HCT116 (cell line): Measurements from ENCODE around the gene TBC1D4. TPM values are rescaled to one million over a fixed set of nuclear protein-coding genes. Genes with fewer than 3 reads are reported as not detected.

Source experiments
- ATAC-seq: fragments of 200-7000 bp; cut with Tn5 transposase; 2 replicates; pipeline ENCODE4 v1.9.1; 2020; ENCODE audit warnings: mild to moderate bottlenecking, moderate library complexity
- BruUV-seq: library from RNA; stranded (reverse); fragments of 400-500 nt; replicated peaks from 2 replicates; lab custom pipeline; 2021; lab: Mats Ljungman, UMichigan
- CTCF ChIA-PET: fragments of 300-600 bp; sonication (Branson Sonifier 250); formaldehyde crosslinking; loops from one replicate; lab custom pipeline; 2021; ENCODE audit warnings: antibody characterized with exemption; lab: Charles Lee
- POLR2A ChIA-PET: fragments of 300-600, 350-600 bp; sonication (Branson Sonifier 250); formaldehyde crosslinking; loops from one replicate; lab custom pipeline; 2021; ENCODE audit warnings: antibody characterized with exemption; lab: Charles Lee
- RAD21 ChIA-PET, 2 experiments: fragments of 300-600 bp; sonication (Branson Sonifier 250); formaldehyde crosslinking; loops; one replicate each; lab custom pipeline; 2023; ENCODE audit warnings: low total read pairs in 2 of 2; ENCODE audit not compliant: uncharacterized antibody in 2 of 2, unreplicated experiment in 2 of 2, low non-redundant PET in 1 of 2; lab: Charles Lee
- DNase-seq: peaks from one replicate; pipeline ENCODE4 v3.0.0-alpha.2; 2010; ENCODE audit warnings: low read depth, low spot score
- H2AFZ ChIP-seq: fragments of 200-600 bp; shearing (Covaris generic), sonication (generic); 2 replicates; pipeline ENCODE4 v1.6.1; 2017; ENCODE audit warnings: low read depth, mixed run types, mixed read lengths, antibody characterized with exemption, low read length; ENCODE audit not compliant: poor library complexity, severe bottlenecking
- H3K27ac ChIP-seq: 2 replicates; pipeline ENCODE4 v1.5.1; 2012; ENCODE audit warnings: low read depth, low read length
- H3K27me3 ChIP-seq: fragments of 200-600 bp; sonication (generic); 2 replicates; pipeline ENCODE4 v1.6.1; 2016; ENCODE audit warnings: mixed run types, low read length, mixed read lengths; ENCODE audit not compliant: insufficient read depth
- H3K36me3 ChIP-seq, 2 experiments: fragments of 200-500 bp in 1 of 2; fragments of 200-600 bp in 1 of 2; sonication (Bioruptor generic) in 1 of 2; sonication (generic) in 1 of 2; 2 replicates each; pipeline versions ENCODE4 v1.5.1 to v1.6.1; 2014 to 2016; ENCODE audit warnings: low read length in 2 of 2, inconsistent platforms in 1 of 2, mixed read lengths in 1 of 2, mixed run types in 1 of 2; ENCODE audit not compliant: insufficient read depth in 2 of 2, control insufficient read depth in 1 of 2
- H3K4me1 ChIP-seq, 2 experiments: fragments of 200-600 bp in 1 of 2; sonication (generic) in 1 of 2; 2 replicates each; pipeline versions ENCODE4 v1.5.1 to v1.6.1; 2012 to 2017; ENCODE audit warnings: low read length in 2 of 2, inconsistent platforms in 1 of 2, mild to moderate bottlenecking in 1 of 2, mixed read lengths in 1 of 2, mixed run types in 1 of 2, moderate library complexity in 1 of 2; ENCODE audit not compliant: insufficient read depth in 2 of 2, control insufficient read depth in 1 of 2
- H3K4me2 ChIP-seq: fragments of 200-600 bp; sonication (generic); 2 replicates; pipeline ENCODE4 v1.6.1; 2017; ENCODE audit warnings: mixed run types, low read length, mixed read lengths
- H3K4me3 ChIP-seq, 2 experiments: fragments of 200-600 bp in 1 of 2; sonication (generic) in 1 of 2; replicated peaks in 1 of 2; 2 replicates each; pipeline ENCODE4 v1.5.1; 2011 to 2016; ENCODE audit warnings: low read length in 2 of 2, control low read depth in 1 of 2, low read depth in 1 of 2, mild to moderate bottlenecking in 1 of 2, mixed read lengths in 1 of 2, mixed run types in 1 of 2
- H3K79me2 ChIP-seq: fragments of 200-600 bp; sonication (generic); 2 replicates; pipeline ENCODE4 v1.6.1; 2017; ENCODE audit warnings: mild to moderate bottlenecking, mixed run types, low read length, moderate library complexity, mixed read lengths; ENCODE audit not compliant: insufficient read depth
- H3K9ac ChIP-seq: fragments of 200-600 bp; sonication (generic); 2 replicates; pipeline ENCODE4 v1.6.1; 2016; ENCODE audit warnings: low read length, mixed read lengths
- H3K9me2 ChIP-seq: fragments of 200-600 bp; sonication (generic), shearing (Covaris generic); 2 replicates; pipeline ENCODE4 v1.6.1; 2017; ENCODE audit warnings: mixed run types, mild to moderate bottlenecking, moderate library complexity; ENCODE audit not compliant: insufficient read depth
- H3K9me3 ChIP-seq, 2 experiments: fragments of 200-500 bp in 1 of 2; fragments of 200-600 bp in 1 of 2; sonication (Bioruptor generic) in 1 of 2; sonication (generic) in 1 of 2; 2 replicates each; pipeline ENCODE4 v1.6.1; 2014 to 2017; ENCODE audit warnings: low read length in 2 of 2, mixed read lengths in 2 of 2, inconsistent platforms in 1 of 2, low read depth in 1 of 2, mild to moderate bottlenecking in 1 of 2, mixed run types in 1 of 2, moderate library complexity in 1 of 2; ENCODE audit not compliant: control insufficient read depth in 1 of 2, insufficient read depth in 1 of 2
- H4K20me1 ChIP-seq: fragments of 200-600 bp; sonication (generic), shearing (Covaris generic); 2 replicates; pipeline ENCODE4 v1.6.1; 2017; ENCODE audit warnings: mixed run types, mild to moderate bottlenecking, moderate library complexity; ENCODE audit not compliant: insufficient read depth
- CBX3 ChIP-seq: IDR thresholded peaks from 2 replicates; pipeline ENCODE4 v1.6.1; 2012; ENCODE audit warnings: low read depth
- EGR1 ChIP-seq: IDR thresholded peaks from 2 replicates; pipeline ENCODE4 v1.6.1; 2012; ENCODE audit warnings: low read depth
- EZH2 ChIP-seq: fragments of 200-600 bp; sonication (generic); IDR thresholded peaks from 2 replicates; pipeline ENCODE4 v1.6.1; 2017; ENCODE audit warnings: antibody characterized with exemption, mixed run types
- EZH2phosphoT487 ChIP-seq: fragments of 200-600 bp; IDR thresholded peaks from 2 replicates; pipeline ENCODE4 v1.6.1; 2018; ENCODE audit warnings: antibody characterized with exemption, borderline replicate concordance
- JUND ChIP-seq: IDR thresholded peaks from 2 replicates; pipeline ENCODE4 v1.6.1; 2012
- POLR2A ChIP-seq: IDR thresholded peaks from 2 replicates; pipeline ENCODE4 v1.7.0; 2011; ENCODE audit warnings: borderline replicate concordance; ENCODE audit not compliant: insufficient read depth, insufficient read length; ENCODE audit errors: extremely low read depth
- POLR2AphosphoS5 ChIP-seq: IDR thresholded peaks from 2 replicates; pipeline ENCODE4 v1.6.1; 2011; ENCODE audit warnings: mild to moderate bottlenecking, low read depth, low read length, moderate library complexity
- RAD21 ChIP-seq: IDR thresholded peaks from 2 replicates; pipeline ENCODE4 v1.6.1; 2012; ENCODE audit warnings: low read depth, mild to moderate bottlenecking
- SIN3A ChIP-seq: IDR thresholded peaks from 2 replicates; pipeline ENCODE4 v1.6.1; 2012; ENCODE audit warnings: low read depth
- SRF ChIP-seq: IDR thresholded peaks from 2 replicates; pipeline ENCODE4 v1.6.1; 2012; ENCODE audit warnings: low read depth
- YY1 ChIP-seq: IDR thresholded peaks from 2 replicates; pipeline ENCODE4 v1.6.1; 2011; ENCODE audit warnings: low read length, low read depth, moderate library complexity, mild to moderate bottlenecking; ENCODE audit not compliant: insufficient replicate concordance; ENCODE audit errors: extremely low read depth
- ZNF274 ChIP-seq: fragments of 200-500 bp; sonication (Bioruptor generic); IDR thresholded peaks from 2 replicates; pipeline ENCODE4 v1.6.1; 2014; ENCODE audit warnings: mild to moderate bottlenecking, low read depth, low read length, inconsistent platforms
- intact Hi-C: fragments of 100-400 bp; cut with micrococcal nuclease; formaldehyde crosslinking; loops from 2 replicates; pipeline ENCODE4 v1.10.0; 2022
- total RNA-seq: library from RNA; stranded (reverse); gene quantifications from one replicate; pipeline ENCODE4 v1.2.1, GENCODE V29; 2021; ENCODE audit not compliant: unreplicated experiment
- TF ChIP-seq, protein P1 (sequence below): IDR thresholded peaks from 2 replicates; pipeline ENCODE4 v1.6.1; 2012
- TF ChIP-seq, protein P2 (sequence below): IDR thresholded peaks from 2 replicates; pipeline ENCODE4 v1.6.1; 2012; ENCODE audit warnings: low read depth
- TF ChIP-seq, protein P3 (sequence below), 3 experiments: fragments of 200-600 bp in 1 of 3; sonication (generic) in 1 of 3; IDR thresholded peaks in 2 of 3; conservative IDR thresholded peaks in 1 of 3; 2 replicates each; pipeline ENCODE4 v1.5.1; 2012 to 2017; ENCODE audit warnings: low read depth in 2 of 3, low read length in 2 of 3, antibody characterized with exemption in 1 of 3, borderline replicate concordance in 1 of 3, control low read depth in 1 of 3, mild to moderate bottlenecking in 1 of 3, mixed read lengths in 1 of 3, mixed run types in 1 of 3, moderate library complexity in 1 of 3; ENCODE audit not compliant: insufficient read depth in 1 of 3
- TF ChIP-seq, protein P4 (sequence below): IDR thresholded peaks from 2 replicates; pipeline ENCODE4 v1.6.1; 2012

The TBC1D4 gene
- total RNA-seq, 1 experiment from 2014 or later: 24.6 TPM

DNA sequence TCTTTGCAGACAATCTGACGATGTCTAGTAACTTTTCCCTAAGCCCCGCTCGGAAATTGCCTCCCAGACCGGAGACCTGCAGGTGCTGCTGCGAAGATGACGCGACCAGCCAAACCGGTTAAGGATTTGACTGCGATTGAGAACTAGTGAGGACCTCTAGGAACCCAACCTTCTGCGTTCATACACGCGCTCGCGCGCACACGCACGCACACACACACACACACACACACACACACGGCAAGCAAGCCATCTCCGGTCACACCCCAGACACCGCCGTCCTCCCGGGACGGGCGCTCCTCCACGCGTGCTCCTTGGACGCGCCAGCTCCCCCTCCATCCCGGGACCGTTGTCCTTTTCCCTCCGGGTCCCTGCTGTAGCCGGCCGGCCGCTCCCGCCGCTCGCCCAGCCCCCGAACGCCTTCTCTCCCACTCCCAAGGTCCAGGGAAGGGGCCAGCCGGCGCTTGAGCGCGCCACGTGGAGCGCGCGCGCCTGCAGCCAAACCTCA lies 1.2 kb downstream of the TBC1D4 start (continued):
- TF ChIP-seq, protein P1, sequence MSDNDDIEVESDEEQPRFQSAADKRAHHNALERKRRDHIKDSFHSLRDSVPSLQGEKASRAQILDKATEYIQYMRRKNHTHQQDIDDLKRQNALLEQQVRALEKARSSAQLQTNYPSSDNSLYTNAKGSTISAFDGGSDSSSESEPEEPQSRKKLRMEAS: peak; percentile 72
- TF ChIP-seq SIN3A: peak; percentile 68; the same call in 1 of the 2 replicates
- TF ChIP-seq YY1: no peak
- TF ChIP-seq EZH2phosphoT487: no peak
- TF ChIP-seq EGR1: no peak
- TF ChIP-seq, all 23 proteins: peak for 4

DNA sequence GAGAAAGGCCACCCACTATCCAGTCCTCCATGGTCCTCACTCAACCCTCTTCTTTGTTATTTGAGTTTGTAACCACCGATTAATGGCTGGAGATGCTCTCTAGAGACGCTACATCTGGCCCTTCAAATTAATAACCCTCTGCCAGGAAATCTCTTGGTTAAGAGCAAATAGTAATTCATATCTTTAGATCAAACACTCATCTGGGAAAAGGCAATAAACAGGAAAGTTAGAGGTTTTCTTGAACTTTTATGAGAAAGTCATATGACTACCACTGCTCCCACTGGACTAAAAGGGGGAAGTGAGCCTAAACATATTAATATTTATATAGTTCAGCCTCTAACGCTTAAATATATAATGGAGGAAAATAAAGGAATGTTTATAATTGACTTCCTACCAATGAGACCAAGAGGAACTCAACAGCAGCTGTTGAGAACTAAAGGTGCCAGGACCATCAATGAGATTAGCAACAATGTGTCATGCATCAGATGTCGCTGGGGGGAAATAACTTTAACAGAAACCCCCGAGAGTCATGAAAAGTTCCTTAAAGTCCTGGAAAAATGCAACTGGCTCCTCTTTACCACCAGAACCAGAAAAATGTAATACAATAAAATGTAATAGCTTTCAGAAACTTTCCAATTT lies 2.7 kb downstream of the TBC1D4 start:
- TF ChIP-seq CBX3: no peak
- TF ChIP-seq EGR1: no peak
- TF ChIP-seq ZNF274: no peak
- TF ChIP-seq RAD21: no peak
- TF ChIP-seq, protein P2, sequence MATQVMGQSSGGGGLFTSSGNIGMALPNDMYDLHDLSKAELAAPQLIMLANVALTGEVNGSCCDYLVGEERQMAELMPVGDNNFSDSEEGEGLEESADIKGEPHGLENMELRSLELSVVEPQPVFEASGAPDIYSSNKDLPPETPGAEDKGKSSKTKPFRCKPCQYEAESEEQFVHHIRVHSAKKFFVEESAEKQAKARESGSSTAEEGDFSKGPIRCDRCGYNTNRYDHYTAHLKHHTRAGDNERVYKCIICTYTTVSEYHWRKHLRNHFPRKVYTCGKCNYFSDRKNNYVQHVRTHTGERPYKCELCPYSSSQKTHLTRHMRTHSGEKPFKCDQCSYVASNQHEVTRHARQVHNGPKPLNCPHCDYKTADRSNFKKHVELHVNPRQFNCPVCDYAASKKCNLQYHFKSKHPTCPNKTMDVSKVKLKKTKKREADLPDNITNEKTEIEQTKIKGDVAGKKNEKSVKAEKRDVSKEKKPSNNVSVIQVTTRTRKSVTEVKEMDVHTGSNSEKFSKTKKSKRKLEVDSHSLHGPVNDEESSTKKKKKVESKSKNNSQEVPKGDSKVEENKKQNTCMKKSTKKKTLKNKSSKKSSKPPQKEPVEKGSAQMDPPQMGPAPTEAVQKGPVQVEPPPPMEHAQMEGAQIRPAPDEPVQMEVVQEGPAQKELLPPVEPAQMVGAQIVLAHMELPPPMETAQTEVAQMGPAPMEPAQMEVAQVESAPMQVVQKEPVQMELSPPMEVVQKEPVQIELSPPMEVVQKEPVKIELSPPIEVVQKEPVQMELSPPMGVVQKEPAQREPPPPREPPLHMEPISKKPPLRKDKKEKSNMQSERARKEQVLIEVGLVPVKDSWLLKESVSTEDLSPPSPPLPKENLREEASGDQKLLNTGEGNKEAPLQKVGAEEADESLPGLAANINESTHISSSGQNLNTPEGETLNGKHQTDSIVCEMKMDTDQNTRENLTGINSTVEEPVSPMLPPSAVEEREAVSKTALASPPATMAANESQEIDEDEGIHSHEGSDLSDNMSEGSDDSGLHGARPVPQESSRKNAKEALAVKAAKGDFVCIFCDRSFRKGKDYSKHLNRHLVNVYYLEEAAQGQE: no peak
- TF ChIP-seq POLR2AphosphoS5: no peak
- no peak for TF ChIP-seq EZH2
- TF ChIP-seq, protein P3, sequence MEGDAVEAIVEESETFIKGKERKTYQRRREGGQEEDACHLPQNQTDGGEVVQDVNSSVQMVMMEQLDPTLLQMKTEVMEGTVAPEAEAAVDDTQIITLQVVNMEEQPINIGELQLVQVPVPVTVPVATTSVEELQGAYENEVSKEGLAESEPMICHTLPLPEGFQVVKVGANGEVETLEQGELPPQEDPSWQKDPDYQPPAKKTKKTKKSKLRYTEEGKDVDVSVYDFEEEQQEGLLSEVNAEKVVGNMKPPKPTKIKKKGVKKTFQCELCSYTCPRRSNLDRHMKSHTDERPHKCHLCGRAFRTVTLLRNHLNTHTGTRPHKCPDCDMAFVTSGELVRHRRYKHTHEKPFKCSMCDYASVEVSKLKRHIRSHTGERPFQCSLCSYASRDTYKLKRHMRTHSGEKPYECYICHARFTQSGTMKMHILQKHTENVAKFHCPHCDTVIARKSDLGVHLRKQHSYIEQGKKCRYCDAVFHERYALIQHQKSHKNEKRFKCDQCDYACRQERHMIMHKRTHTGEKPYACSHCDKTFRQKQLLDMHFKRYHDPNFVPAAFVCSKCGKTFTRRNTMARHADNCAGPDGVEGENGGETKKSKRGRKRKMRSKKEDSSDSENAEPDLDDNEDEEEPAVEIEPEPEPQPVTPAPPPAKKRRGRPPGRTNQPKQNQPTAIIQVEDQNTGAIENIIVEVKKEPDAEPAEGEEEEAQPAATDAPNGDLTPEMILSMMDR (IDR thresholded peaks at IDR 0.05 in 2 of 3, conservative IDR thresholded peaks at IDR 0.05 in 1 of 3; ENCODE audit: borderline replicate concordance in 1 of 3, insufficient read depth in 1 of 3, low read depth in 2 of 3, low read length in 2 of 3): no peak
- TF ChIP-seq, protein P1: no peak
- no peak for TF ChIP-seq POLR2A
- TF ChIP-seq, protein P4, sequence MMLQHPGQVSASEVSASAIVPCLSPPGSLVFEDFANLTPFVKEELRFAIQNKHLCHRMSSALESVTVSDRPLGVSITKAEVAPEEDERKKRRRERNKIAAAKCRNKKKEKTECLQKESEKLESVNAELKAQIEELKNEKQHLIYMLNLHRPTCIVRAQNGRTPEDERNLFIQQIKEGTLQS: no peak
- no peak for TF ChIP-seq JUND
- no peak for TF ChIP-seq EZH2phosphoT487
- no peak for TF ChIP-seq SRF
- no peak for TF ChIP-seq SIN3A
- intact Hi-C loops: no loop called here
- Histone ChIP-seq H3K4me3 (no peak overlapping the region), H3K27me3 (no peaks in the 10 kb centered on the region), H3K9me2 (no peaks in the 10 kb centered on the region), H3K36me3 (no peaks in the 10 kb centered on the region), H3K9ac (no peak overlapping the region), H3K4me1 (peaks cover 11 to 15% of the 10 kb centered on the region in 2 experiments; a peak in 3 of 4 replicates), H4K20me1 (no peaks in the 10 kb centered on the region), H3K27ac (no peak overlapping the region), H2AFZ (no peak overlapping the region), H3K79me2 (peaks cover 57% of the 10 kb centered on the region), H3K4me2 (no peak overlapping the region), H3K9me3 (no peaks in the 10 kb centered on the region)
- ChIA-PET RAD21 (no interaction called here), POLR2A (no interaction called here), CTCF (no interaction called here)
- no peak for ATAC-seq
- DNase-seq: no peak
- no TSS peak for BruUV-seq
